ENCODE measurements around the gene C10orf62. TPM values are rescaled to one million over a fixed set of nuclear protein-coding genes. Genes with fewer than 3 reads are reported as not detected.

C10orf62 gene
- total RNA-seq, 1 donor from 2014 or later: not detected

GRCh38 chr10:97547271-97547600 is 42.3 kb upstream of the C10orf62 start:
- intact Hi-C loops (cut with DNase I): no loop called here
- DNase-seq (no peak), ATAC-seq (no peak)
- no peaks in the 10 kb centered on the region for H3K36me3 ChIP-seq
- H3K4me3 ChIP-seq: no peak overlapping the region
- no peaks in the 10 kb centered on the region for H3K27me3 ChIP-seq
- peaks cover 23% of the 10 kb centered on the region for H3K4me1 ChIP-seq
- H3K27ac ChIP-seq: no peak overlapping the region
- no peaks in the 10 kb centered on the region for H3K9me3 ChIP-seq
- TF ChIP-seq CTCF (IDR thresholded peaks at IDR 0.05): no peak

- TF ChIP-seq CTCF (IDR thresholded peaks at IDR 0.05): no peak
- no peak overlapping the region for H3K27ac ChIP-seq
- ATAC-seq: no peak
These were observed 41.6 kb upstream of the C10orf62 start for GRCh38 chr10:97547962-97548361.

GRCh38 chr10:97548828-97549455 is 40.6 kb upstream of the C10orf62 start:
- Histone ChIP-seq H3K27ac (peak overlapping the region; percentile 30), H3K4me3 (no peak overlapping the region), H3K36me3 (no peaks in the 10 kb centered on the region), H3K4me1 (peaks cover 12% of the 10 kb centered on the region), H3K9me3 (no peaks in the 10 kb centered on the region), H3K27me3 (no peaks in the 10 kb centered on the region)
- TF ChIP-seq CTCF (IDR thresholded peaks at IDR 0.05): no peak
- DNase-seq (no peak), ATAC-seq (no peak)
- intact Hi-C loops (cut with DNase I): no loop called here

More at GRCh38 chr10:97547962-97548361, 41.6 kb upstream of the C10orf62 start:
- peak; percentile 5 for DNase-seq
- intact Hi-C loops (cut with DNase I): no loop called here
- Histone ChIP-seq H3K9me3 (no peaks in the 10 kb centered on the region), H3K4me1 (peaks cover 16% of the 10 kb centered on the region), H3K4me3 (no peak overlapping the region), H3K36me3 (no peaks in the 10 kb centered on the region), H3K27me3 (no peaks in the 10 kb centered on the region)

GRCh38 chr10:97549587-97550322 is 39.8 kb upstream of the C10orf62 start:
- Histone ChIP-seq H3K27ac (peak overlapping the region; percentile 30), H3K4me1 (peaks cover 11% of the 10 kb centered on the region), H3K36me3 (no peaks in the 10 kb centered on the region), H3K27me3 (no peaks in the 10 kb centered on the region), H3K9me3 (no peaks in the 10 kb centered on the region), H3K4me3 (no peak overlapping the region)
- TF ChIP-seq CTCF (IDR thresholded peaks at IDR 0.05): no peak
- ATAC-seq (peak; percentile 32), DNase-seq (no peak)
- intact Hi-C loops (cut with DNase I): loop anchor here (5.0 kb wide), 1 partner anchor 87 kb away; no protein-coding TSS in a partner anchor

GRCh38 chr10:97550336-97551149 is 39.0 kb upstream of the C10orf62 start:
- intact Hi-C loops (cut with DNase I): loop anchor here (5.0 kb wide), 1 partner anchor 88 kb away; no protein-coding TSS in a partner anchor
- no peak for TF ChIP-seq CTCF (IDR thresholded peaks at IDR 0.05)
- H3K36me3 ChIP-seq: no peaks in the 10 kb centered on the region
- no peak overlapping the region for H3K4me3 ChIP-seq
- peaks cover 11% of the 10 kb centered on the region for H3K4me1 ChIP-seq
- no peaks in the 10 kb centered on the region for H3K9me3 ChIP-seq
- DNase-seq: no peak
- H3K27me3 ChIP-seq: no peaks in the 10 kb centered on the region
- ATAC-seq: no peak
- H3K27ac ChIP-seq: no peak overlapping the region

Data from upper lobe of right lung (tissue), 1 donor.